Measurements from ENCODE around the gene KRTAP1-5. TPM values are rescaled to one million over a fixed set of nuclear protein-coding genes. Genes with fewer than 3 reads are reported as not detected.
"Not testable (repeated sequence)": the region's sequence is repeated elsewhere in the genome, so short reads cannot be mapped to it uniquely, and the experiment has no call there.

The KRTAP1-5 gene
- total and polyA plus RNA-seq, 5 experiments from 2014 or later: not detected

DNA sequence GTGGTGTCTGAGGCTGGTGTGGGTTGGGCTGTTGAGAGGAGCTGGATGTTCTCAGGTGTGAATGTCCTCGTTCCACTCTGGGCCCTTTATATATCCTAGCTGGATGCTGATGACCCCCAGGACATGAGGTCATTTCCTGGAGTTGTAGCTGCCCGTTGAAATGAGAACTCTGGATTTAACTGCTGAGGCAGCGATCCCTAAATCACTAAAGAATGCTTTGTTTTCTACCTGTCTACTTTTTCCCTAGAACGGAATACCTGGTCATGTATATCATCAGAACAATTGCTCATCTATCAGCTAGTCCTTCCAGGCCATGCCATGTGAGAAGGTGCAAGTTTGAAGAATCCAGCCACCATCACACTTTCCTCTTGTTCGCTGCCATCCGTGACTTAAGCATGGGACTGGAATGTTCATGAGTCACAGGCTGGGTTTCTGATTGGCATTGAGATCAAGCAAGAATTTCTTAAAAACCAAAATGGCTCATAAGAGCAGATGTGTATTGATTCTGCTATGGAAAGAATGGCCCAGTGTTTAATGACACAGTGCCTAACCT is 33.1 kb upstream of the KRTAP1-5 start, which contains the start of gene KRTAP2-3:
Gene KRTAP2-3 (minus strand): TSS at position 63 of the 553 bp plus-strand sequence. CDS start 64 bp downstream, outside the sequence.
- Mint-ChIP-seq H3K4me1 (no peaks in the 10 kb centered on the region), H3K36me3 (peaks cover 0 to 7% (median 4%) of the 10 kb centered on the region in 3 donors), H3K27me3 (peaks cover 14 to 56% (median 29%) of the 10 kb centered on the region in 5 donors), H3K27ac (peak within 1 kb of the TSS in 2 of 10 donors; percentile 6), H3K4me3 (no peak within 1 kb of the TSS), H3K9me3 (peaks cover 0 to 7% (median 0%) of the 10 kb centered on the region in 9 donors)
- POLR2A ChIA-PET: no interaction called here
- ATAC-seq (no peak), DNase-seq (no peak)

DNA sequence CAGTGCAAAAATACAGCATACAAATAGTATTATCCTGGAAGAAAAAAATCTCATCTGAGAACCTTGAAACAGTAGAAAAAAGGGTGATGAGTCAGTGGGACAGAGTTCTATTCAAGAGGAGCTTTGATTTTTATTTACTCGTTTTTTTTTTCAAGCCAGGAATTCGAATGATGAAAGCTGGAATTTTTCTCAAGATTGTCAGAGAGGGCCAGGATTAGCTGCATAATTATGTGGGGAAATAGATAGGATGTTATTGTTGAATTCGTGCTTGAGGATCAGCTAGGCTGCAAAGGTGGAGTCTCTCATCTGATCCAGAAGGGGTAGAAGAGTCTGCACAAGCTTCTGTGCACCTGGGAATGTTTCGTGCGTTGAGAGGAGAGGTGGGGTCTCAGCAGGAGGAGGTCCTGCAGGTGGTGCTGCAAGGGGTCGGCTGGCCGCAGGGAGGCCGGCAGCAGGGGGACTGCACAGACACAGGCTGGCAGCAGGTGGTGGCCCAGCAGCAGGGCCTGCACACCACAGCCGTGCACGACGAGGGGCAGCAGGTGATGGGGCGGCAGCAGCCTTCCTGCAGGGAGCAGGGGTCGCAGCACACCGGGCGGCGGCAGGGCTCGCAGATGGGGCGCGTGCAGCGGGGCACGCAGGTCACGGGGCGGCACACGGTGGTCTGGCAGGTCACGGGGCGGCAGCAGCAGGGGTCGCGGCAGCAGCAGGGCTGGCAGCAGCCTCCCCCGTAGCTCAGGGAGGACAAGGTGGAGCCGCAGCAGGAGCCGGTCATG is 32.5 kb upstream of the KRTAP1-5 start:
- H3K36me3 Mint-ChIP-seq, H3K4me1 Mint-ChIP-seq, H3K4me3 Mint-ChIP-seq, POLR2A ChIA-PET, H3K9me3 Mint-ChIP-seq, ATAC-seq, DNase-seq: not testable (repeated sequence)
- Mint-ChIP-seq H3K27ac (peak overlapping the region in 1 of 10 donors; percentile 6), H3K27me3 (peaks cover 14 to 56% (median 30%) of the 10 kb centered on the region in 5 donors)

DNA sequence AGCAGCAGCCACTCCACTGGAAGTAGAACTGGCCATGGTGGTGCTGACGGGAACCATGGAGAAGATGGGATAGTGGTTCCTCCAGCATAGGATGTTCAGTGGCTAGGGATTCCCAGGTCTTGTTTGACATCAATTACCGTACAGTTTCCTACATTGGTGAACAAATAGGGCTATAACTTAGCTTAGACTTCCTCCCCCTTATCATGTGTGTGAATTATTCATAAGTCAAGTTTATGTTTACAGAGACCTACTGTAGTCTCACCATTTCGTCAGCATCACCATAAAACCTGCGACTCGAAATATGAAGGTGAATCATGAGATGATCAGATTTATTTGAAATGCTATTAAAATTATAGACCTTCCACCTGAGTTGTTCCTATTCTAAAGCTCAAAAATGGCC is 31.7 kb upstream of the KRTAP1-5 start:
- H3K27me3 Mint-ChIP-seq: peaks cover 14 to 53% (median 27%) of the 10 kb centered on the region in 5 donors
- peaks cover 0 to 7% (median 4%) of the 10 kb centered on the region in 3 donors for H3K36me3 Mint-ChIP-seq
- H3K4me1 Mint-ChIP-seq: no peaks in the 10 kb centered on the region
- no peak overlapping the region for H3K4me3 Mint-ChIP-seq
- ATAC-seq: no peak
- POLR2A ChIA-PET: no interaction called here
- DNase-seq: no peak
- H3K9me3 Mint-ChIP-seq: peaks cover 0 to 7% (median 0%) of the 10 kb centered on the region in 9 donors
- no peak overlapping the region for H3K27ac Mint-ChIP-seq

DNA sequence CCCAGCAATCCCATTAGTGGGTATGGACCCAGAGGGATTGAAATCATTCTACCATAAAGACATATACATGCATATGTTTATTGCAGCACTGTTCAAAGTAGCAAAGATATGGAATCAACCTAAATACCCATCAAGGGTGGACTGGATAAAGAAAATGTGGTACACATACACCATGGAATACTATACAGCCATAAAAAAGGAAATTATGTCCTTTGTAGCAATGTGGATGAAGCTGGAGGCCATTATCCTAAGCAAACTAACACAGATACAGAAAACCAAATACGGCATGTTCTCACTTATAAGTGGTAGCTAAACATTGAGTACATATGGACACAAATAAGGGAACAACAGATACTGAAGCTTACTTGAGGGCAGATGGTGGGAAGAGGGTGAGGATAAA is 30.5 kb upstream of the KRTAP1-5 start:
- Mint-ChIP-seq H3K27ac (no peak overlapping the region), H3K27me3 (peaks cover 14 to 52% (median 25%) of the 10 kb centered on the region in 5 donors), H3K4me3 (no peak overlapping the region), H3K9me3 (peaks cover 0 to 7% (median 0%) of the 10 kb centered on the region in 9 donors), H3K4me1 (no peaks in the 10 kb centered on the region), H3K36me3 (peaks cover 0 to 7% (median 6%) of the 10 kb centered on the region in 3 donors)
- no peak for DNase-seq
- no peak for ATAC-seq
- POLR2A ChIA-PET: no interaction called here

DNA sequence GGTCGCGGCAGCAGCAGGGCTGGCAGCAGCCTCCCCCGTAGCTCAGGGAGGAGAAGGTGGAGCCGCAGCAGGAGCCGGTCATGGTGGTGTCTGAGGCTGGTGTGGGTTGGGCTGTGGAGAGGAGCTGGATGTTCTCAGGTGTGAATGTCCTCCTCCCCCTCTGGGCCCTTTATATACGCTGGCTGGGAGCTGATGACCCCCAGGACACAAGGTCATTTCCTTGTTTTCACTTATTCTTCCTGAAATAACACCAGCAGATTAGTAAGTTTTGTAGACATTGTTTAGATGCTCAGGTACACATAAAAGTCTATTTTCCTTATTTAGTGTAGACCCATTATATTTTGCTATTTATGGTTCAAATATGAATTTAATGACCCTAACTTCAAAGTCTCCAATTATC is 28.1 kb upstream of the KRTAP1-5 start, which contains the start of gene KRTAP2-2:
Gene KRTAP2-2 (minus strand): TSS at position 101 of the 400 bp plus-strand sequence. CDS start 19 bp downstream, at position 82.
- H3K36me3 Mint-ChIP-seq, H3K4me3 Mint-ChIP-seq, H3K9me3 Mint-ChIP-seq, ATAC-seq, DNase-seq, H3K4me1 Mint-ChIP-seq, POLR2A ChIA-PET, H3K27ac Mint-ChIP-seq: not testable (repeated sequence)
- H3K27me3 Mint-ChIP-seq: peaks cover 10 to 37% (median 18%) of the 10 kb centered on the region in 5 donors

DNA sequence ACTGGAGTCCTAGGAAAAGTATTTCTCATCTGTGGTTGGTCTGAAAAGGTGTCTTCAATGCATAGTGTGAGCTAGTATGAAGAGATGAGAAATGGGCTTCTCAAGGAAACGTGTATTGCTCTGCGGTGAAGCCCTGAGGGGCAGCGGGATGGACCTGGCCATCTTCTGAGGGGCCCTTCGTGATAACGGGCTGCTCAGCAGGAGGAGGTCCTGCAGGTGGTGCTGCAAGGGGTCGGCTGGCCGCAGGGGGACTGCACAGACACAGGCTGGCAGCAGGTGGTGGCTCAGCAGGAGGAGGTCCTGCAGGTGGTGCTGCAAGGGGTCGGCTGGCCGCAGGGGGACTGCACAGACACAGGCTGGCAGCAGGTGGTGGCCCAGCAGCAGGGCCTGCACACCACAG is 27.5 kb upstream of the KRTAP1-5 start:
- POLR2A ChIA-PET, H3K9me3 Mint-ChIP-seq, ATAC-seq, H3K36me3 Mint-ChIP-seq, H3K4me1 Mint-ChIP-seq, H3K4me3 Mint-ChIP-seq, DNase-seq, H3K27ac Mint-ChIP-seq: not testable (repeated sequence)
- peaks cover 9 to 36% (median 18%) of the 10 kb centered on the region in 5 donors for H3K27me3 Mint-ChIP-seq

DNA sequence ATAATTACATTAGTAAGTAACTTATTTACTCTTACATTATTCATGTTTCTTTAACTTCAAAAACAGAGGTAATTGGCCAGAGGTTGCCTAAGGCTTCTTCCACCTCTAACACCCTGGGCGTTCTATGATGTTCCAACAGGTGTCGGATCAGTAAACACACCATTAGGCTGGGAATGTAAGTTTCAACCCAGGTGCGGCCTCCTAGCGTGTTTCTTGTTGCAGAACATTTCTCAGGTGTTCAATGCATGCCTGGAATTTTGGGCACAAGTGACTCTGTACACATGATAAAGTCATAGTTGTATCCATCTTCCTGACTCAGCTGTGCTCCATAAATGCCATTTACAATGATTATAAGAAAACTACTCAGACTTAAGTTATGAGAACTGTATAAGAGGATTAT is 27.0 kb upstream of the KRTAP1-5 start:
- Mint-ChIP-seq H3K4me1 (no peaks in the 10 kb centered on the region), H3K36me3 (peaks cover 0 to 7% (median 6%) of the 10 kb centered on the region in 3 donors), H3K27ac (no peak overlapping the region), H3K27me3 (peaks cover 6 to 31% (median 14%) of the 10 kb centered on the region in 5 donors), H3K9me3 (peaks cover 0 to 7% (median 0%) of the 10 kb centered on the region in 9 donors), H3K4me3 (no peak overlapping the region)
- DNase-seq (no peak), ATAC-seq (no peak)
- POLR2A ChIA-PET: no interaction called here

DNA sequence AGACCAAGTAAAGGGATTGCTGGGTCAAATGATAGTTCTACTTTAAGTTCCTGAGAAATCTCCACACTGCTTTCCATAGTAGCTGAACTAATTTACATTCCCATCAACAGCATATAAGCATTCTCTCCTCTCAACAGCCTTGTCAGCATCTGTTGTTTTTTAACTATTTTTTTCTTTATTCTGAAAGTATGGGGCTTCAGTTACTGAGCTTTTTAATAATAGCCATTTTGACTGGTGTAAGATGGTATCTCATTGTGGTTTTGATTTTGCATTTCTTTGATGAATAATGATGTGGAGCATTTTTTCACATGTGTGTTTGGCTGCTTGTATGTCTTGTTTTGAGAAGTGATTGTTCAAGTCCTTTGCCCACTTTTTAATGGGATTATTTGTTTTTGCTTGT is 25.6 kb upstream of the KRTAP1-5 start:
- no peak overlapping the region for H3K4me3 Mint-ChIP-seq
- ATAC-seq (no peak), DNase-seq (no peak)
- POLR2A ChIA-PET: no interaction called here
- H3K36me3 Mint-ChIP-seq: peaks cover 0 to 6% (median 5%) of the 10 kb centered on the region in 3 donors
- H3K4me1 Mint-ChIP-seq: no peaks in the 10 kb centered on the region
- H3K9me3 Mint-ChIP-seq: peaks cover 0 to 5% (median 0%) of the 10 kb centered on the region in 9 donors
- peaks cover 8 to 22% (median 15%) of the 10 kb centered on the region in 5 donors for H3K27me3 Mint-ChIP-seq
- H3K27ac Mint-ChIP-seq: no peak overlapping the region

DNA sequence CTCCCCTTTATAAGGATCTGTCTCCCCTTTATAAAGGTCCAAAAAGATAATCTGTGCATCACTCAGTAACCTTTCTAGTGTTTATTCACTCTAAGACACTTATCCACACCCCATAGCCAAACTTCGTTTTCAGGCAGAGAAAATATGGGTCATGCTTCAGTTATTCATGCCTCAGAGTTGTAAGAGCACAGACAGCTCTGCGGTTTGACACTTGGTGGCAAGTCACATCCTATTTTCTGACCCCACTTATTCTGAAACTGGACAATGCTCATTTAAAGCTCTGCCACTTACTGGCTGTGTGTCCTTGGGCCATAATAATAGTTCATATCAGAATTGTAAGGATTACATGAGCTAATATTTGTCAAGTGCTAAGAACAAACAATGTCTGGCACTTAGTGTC is 22.1 kb upstream of the KRTAP1-5 start:
- POLR2A ChIA-PET: no interaction called here
- H3K9me3 Mint-ChIP-seq: peaks cover 0 to 3% (median 2%) of the 10 kb centered on the region in 9 donors
- ATAC-seq (no peak), DNase-seq (no peak)
- H3K27ac Mint-ChIP-seq: no peak overlapping the region
- peaks cover 0 to 4% (median 2%) of the 10 kb centered on the region in 4 donors for H3K4me1 Mint-ChIP-seq
- H3K4me3 Mint-ChIP-seq: no peak overlapping the region
- peaks cover 5 to 24% (median 13%) of the 10 kb centered on the region in 5 donors for H3K27me3 Mint-ChIP-seq
- H3K36me3 Mint-ChIP-seq: peaks cover 0 to 2% (median 0%) of the 10 kb centered on the region in 3 donors

DNA sequence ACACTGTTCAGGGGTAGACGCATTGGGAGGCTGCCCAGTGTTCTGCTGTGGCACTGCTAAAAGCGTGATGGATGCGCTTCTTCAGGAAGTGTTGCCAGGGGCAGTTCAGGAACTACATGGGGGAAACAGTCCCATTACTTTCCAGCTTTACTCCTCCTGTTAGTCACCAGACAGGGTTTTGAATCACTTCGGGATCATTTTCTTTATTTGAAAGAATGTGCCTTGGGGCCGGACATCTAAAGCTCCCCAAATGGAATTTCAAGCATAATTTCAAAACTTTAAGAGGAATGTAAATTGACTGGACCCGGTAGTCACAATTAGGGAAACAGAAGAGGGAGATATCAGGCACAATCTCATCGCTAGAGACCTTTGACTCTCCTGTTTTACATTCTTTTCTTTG is 21.4 kb upstream of the KRTAP1-5 start:
- ATAC-seq: no peak
- peaks cover under 1 to 10% (median 5%) of the 10 kb centered on the region in 9 donors for H3K9me3 Mint-ChIP-seq
- peaks cover 0 to 5% (median 2%) of the 10 kb centered on the region in 4 donors for H3K4me1 Mint-ChIP-seq
- no peak overlapping the region for H3K4me3 Mint-ChIP-seq
- peaks cover 0 to 3% (median 1%) of the 10 kb centered on the region in 3 donors for H3K36me3 Mint-ChIP-seq
- POLR2A ChIA-PET: no interaction called here
- peaks cover 5 to 24% (median 13%) of the 10 kb centered on the region in 5 donors for H3K27me3 Mint-ChIP-seq
- no peak overlapping the region for H3K27ac Mint-ChIP-seq
- no peak for DNase-seq

DNA sequence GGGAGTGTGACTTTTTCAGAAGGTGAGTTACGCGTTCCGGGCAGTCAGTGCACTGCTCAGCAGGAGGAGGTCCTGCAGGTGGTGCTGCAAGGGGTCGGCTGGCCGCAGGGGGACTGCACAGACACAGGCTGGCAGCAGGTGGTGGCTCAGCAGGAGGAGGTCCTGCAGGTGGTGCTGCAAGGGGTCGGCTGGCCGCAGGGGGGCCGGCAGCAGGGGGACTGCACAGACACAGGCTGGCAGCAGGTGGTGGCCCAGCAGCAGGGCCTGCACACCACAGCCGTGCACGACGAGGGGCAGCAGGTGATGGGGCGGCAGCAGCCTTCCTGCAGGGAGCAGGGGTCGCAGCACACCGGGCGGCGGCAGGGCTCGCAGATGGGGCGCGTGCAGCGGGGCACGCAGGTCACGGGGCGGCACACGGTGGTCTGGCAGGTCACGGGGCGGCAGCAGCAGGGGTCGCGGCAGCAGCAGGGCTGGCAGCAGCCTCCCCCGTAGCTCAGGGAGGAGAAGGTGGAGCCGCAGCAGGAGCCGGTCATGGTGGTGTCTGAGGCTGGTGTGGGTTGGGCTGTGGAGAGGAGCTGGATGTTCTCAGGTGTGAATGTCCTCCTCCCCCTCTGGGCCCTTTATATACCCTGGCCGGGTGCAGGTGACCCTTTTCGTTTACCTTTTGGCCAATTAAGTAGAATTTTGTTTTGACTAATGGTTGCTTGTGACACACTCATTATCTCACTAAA is 19.9 kb upstream of the KRTAP1-5 start, which contains the start of gene KRTAP2-1:
Gene KRTAP2-1 (minus strand): TSS at position 582 of the 731 bp plus-strand sequence. CDS start 49 bp downstream, at position 533.
- H3K4me3 Mint-ChIP-seq, H3K36me3 Mint-ChIP-seq, ATAC-seq, DNase-seq, H3K4me1 Mint-ChIP-seq: not testable (repeated sequence)
- POLR2A ChIA-PET: interaction anchor here (0.6 kb wide), 1 partner anchor 906 kb away, joined by 5 read pairs; the partner anchor contains the start of gene CASC3
- Mint-ChIP-seq H3K27me3 (peaks cover 5 to 24% (median 13%) of the 10 kb centered on the region in 5 donors), H3K9me3 (peaks cover 2 to 24% (median 7%) of the 10 kb centered on the region in 9 donors), H3K27ac (peak within 1 kb of the TSS in 1 of 10 donors; percentile 34)

DNA sequence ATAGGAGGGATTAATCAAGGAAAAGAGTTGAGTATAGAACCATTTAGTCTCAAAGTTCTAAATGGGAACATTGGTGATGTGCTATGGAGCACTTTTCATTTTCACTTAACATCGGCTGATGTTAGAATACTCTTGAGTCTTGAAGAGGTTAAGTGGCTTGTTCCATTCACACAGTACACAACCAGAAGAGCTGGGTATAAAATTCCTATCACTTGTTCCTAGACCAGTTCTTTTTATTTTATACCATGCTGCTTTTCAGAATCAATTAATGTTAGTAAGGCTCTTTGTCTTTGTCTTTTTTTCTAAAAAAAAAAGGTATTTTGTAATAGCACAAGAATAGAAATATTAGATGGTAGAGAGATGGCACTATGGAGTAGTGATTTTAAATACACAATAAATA is 15.9 kb upstream of the KRTAP1-5 start:
- peaks cover 2 to 24% (median 7%) of the 10 kb centered on the region in 9 donors for H3K9me3 Mint-ChIP-seq
- H3K4me1 Mint-ChIP-seq: peaks cover 0 to 5% (median 3%) of the 10 kb centered on the region in 4 donors
- POLR2A ChIA-PET: no interaction called here
- H3K4me3 Mint-ChIP-seq: no peak overlapping the region
- ATAC-seq: no peak
- DNase-seq: no peak
- no peak overlapping the region for H3K27ac Mint-ChIP-seq
- peaks cover 0 to 5% (median 0%) of the 10 kb centered on the region in 3 donors for H3K36me3 Mint-ChIP-seq
- peaks cover 4 to 19% (median 10%) of the 10 kb centered on the region in 5 donors for H3K27me3 Mint-ChIP-seq
